Measurements from ENCODE around the gene SNX20. TPM values are rescaled to one million over a fixed set of nuclear protein-coding genes. Genes with fewer than 3 reads are reported as not detected.

Gene SNX20
- total RNA-seq, 1 donor from 2014 or later: 0.76 TPM

DNA sequence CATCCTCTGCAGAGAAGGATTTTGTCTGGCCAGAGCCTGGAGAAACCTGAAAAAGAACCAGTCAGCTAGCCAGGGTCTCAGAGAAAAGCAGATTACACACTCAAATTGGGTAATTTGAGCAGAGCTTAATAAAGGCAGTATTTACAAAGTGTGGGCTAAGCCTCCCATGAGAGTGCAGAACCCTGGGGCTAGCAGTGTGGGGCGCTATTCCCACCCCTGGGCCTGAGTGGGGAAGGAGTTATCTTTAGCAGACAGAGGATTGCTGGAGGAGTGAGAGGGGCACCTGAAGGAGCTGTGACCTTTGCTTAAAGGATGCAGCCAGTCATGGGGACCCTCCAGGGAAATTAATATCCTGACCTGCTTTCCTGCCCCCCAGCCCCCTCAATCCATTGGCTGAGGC is 46.2 kb downstream of the SNX20 start:
- ATAC-seq: no peak

DNA sequence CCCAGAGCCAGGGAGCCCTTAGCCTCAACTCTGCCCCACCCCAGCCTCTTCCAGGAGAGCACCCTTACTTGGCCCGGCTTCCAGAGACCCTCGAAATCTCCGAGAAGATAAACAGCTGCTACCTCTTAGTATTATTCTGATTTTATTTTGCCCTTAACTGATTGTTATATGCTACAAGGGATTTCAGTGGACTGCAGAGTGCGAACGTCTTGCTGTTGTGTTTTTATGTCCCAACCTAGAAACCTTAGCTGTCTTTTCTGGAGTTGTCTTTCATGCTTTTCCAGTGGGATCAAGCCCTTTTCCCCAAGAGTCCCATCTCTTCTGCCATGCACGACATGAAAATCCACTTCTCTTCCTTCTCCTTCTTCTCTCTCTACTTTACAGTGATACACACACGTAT is 47.0 kb downstream of the SNX20 start:
- no peak for ATAC-seq

GRCh38 chr16:50632927-50633800 is 47.9 kb downstream of the SNX20 start:
- no peak for ATAC-seq

DNA sequence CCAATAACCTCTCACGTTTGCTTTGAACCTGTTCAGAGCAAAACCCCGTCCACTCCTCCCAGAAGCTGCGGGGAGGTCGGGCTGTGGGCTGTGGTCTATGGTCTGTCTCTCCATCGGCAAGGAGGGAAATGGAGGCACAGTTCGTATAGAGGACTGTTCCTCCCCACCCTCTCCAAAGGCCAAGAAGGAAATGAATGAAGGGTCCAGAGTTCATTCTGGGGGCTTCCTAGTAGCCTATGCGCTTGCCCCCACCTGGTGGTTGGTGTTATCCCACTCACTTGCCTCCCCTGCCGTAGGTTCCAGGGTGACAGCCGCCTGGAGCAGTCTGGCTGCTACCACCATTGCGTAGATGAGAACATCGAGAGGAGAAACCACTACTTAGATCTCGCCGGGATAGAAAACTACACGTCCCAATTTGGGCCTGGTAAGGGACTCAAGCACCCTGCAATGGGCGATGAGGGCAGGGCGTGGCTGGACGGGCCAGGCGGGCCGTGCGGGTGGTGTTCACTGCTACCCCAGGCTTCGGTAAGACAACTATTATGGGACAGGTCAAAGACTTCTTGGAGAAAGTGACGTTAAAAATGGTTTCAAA is 49.0 kb downstream of the SNX20 start:
- no peak for ATAC-seq

- no peak for ATAC-seq
These were observed 49.7 kb downstream of the SNX20 start for GRCh38 chr16:50631249-50631984.

DNA sequence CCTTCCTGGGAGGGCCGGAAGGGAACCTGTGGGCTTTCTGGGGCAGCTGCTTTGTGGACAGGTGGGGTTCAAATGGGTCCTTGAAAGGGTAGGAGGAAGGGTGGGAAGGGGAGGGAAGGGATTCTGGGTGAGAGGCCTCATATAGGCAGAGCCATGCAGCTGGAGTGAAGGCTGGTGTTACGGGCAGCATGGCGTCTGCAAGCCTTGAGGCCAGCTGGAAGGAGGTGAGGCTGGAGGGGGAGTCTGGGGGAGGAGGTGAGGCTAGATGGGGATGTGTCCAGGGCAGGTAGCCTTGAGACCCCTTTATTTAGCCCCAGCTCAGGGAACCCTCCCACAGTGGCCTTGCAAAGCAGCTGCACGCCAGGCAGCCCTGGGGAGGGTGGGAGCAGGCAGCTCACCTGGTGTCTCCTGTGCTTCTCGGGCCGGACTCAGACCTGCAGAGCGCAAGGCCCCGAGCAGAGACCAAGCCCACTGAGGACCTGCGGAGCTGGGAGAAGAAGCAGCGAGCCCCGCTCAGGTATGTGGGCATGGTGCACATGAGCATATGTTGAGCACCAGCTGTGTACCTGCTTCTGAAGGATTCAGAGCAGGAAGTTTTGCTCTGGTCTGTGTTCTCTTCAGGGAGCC is 50.6 kb downstream of the SNX20 start:
- no peak for ATAC-seq

DNA sequence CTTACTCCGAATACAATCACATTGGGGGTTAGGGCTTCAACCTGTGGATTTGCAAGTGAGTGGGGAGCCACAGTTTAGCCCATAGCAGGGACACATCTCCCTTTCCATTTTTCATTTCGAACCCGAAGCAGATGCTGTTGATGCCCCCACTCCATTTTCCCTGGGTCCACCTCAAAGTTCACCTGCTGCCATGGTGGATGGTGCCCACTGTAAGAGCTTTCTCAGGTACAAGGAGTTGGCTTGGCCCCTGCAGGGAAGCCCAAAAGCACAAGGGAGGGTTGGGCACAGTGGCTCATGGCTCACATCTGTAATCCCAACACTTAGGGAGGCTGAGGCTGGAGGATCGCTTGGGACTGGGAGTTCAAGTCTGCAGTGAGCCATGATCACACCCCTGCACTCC is 51.8 kb downstream of the SNX20 start:
- ATAC-seq: no peak

DNA sequence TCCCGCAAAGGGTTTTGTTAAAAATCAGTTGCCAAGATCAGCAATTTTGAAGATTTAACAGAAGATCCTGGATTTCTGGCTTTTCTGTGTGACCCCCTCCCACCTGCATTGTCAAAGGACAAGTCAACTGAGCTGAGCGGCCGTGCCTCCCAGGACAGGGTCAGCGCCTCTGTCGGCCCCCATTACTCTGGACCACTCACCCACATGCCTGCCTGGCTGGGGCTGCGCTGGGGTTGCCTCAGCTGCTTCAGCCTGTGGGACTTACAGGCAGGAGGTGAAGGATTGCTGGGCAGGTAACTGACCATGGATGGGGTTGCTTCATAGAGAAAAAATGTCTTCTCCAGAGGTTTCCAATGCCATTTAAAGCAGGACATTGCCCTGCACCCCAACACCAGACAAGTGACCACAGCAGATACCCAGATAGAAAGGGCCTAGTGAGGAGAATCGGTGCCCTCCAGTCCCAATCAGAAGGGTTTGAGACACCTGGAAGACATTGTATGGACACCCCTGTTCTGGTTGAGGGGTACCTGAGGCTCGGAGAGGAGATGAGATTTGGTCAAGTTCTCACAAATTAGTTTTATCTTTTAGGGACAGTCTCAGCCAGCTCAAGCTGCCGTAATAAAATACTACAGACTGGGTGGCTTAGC is 52.8 kb downstream of the SNX20 start:
- ATAC-seq: no peak

DNA sequence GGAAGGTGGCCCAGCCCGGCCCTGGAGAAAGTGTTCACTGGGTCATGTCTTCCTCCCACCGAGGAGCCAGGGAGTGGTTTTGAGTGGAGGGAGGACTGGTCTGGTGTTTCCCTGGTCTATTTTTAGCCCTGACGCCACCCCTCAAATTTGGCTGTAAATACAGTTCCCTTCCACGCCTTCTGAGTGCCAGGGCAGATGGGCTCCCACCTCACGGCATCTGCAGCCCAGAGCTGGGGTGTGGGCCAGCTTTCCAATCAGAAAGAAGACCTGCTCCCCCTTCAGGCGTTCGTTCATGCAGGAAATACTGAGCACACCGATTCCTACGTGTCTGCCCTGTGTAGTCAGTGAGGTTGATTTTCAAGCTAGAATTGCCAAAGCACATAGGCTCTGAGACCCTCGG is 53.7 kb downstream of the SNX20 start:
- ATAC-seq: no peak

- no peak for ATAC-seq
These were observed 54.2 kb downstream of the SNX20 start for GRCh38 chr16:50626868-50627267.

DNA sequence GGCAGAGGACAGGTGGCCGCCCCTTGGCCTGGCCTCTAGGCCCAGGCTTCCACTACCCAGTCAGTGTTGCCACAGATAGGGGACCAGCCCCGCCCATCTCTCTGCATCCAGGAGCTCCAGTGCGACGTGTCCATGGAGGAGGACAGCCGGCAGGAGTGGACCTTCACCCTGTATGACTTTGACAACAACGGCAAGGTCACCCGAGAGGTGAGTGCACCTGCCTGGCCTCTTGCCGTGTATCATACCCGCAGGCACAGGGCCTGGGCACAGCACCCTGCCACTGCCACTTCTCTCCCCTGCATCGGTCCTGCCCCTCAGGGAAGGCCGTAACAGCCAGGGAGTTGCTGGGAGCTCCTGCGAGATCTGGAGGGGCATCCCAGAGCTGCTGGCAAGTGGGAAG is 55.7 kb downstream of the SNX20 start:
- ATAC-seq: no peak

DNA sequence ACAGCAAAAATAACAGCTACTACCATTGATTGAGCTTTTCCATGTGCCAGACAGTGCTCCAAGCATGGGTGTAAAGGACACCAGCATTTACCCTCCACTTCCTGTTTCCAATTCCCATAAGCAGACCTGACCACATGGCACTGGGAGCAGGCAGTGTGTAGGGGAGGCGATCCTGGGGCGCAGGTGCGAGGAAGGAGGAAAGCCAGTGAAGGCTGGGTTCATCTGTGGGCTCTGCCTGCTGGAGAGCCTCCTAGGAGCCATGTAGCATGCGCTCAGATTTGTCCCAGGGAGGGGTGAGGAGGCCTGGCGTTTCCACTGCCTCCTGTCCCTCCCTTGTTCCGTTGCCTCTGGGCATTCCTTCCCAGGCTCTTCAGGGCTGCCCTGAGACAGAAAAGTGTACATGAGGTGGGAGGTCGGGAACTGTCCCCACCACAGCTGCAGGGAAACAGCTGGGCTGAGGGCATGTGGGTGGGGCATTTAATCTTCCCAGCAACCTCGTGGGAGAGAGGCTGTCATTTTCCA is 56.6 kb downstream of the SNX20 start:
- ATAC-seq: no peak

DNA sequence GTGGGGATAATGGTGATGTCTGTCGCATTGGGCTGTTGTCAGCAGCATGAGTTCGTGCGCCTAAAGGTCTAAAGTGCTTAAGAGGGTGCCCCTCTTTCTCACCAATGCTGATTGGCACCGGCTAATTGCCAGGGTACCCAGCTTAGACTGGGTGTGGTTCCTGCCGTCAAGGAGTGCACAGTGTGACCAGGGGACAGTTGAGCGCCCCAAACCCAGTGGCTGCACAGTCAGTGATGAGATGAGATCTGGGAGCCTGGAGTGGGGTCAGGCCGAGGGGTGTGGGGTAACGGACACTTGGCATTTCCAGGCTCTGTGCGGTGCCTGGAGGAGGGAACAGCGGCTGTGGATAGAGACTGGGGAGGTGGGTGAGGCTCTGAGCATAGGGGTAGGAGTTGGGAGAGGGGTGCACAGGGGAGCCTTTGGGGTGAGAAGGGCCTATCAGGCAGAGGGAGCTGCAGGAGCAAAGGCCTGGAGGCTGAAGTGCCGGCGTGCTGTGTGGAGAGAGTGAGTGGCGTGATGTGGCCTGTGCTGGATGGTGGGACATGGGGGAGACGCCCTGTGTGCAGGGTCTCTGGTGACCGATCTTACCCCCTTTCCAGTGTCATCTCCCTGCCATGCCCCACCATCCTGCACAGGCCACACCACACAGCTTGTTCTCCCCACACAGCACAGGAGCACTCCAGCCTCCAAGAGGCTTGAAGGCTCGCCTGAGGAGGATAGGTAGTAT is 58.3 kb downstream of the SNX20 start:
- ATAC-seq: no peak

DNA sequence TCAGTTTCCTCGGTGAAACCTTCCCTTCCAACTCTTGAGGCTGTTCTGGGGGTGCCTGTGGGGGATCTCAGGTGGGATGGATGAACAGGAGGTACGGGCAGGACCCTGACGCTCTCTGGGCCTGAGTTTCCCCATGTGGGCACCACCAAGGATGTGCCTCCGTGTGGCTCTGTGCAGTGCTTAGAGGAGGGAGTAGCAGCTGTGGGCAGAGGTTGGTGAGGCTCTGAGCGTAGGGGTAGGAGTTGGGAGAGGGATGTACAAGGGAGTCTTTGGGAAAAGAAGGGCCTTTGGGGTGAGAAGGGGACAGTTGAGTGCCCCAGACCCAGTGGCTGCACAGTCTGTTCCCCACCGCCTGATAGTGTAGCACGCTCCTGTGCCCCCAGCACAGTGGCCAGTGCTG is 59.1 kb downstream of the SNX20 start:
- ATAC-seq: no peak

Other genes with a start within 250 kb of the SNX20 start
- gene NKD1, start 132.9 kb downstream of the SNX20 start, total RNA-seq: 1.9 TPM
- 15.4 TPM for gene NOD2, start 12.3 kb upstream of the SNX20 start, total RNA-seq
- 26.7 TPM for gene CYLD, start 60.8 kb upstream of the SNX20 start, total RNA-seq

Data from esophagus mucosa (tissue), 1 donor.